Upper lobe of right lung (tissue), 1 donor: ENCODE results near the gene SECTM1. TPM values are rescaled to one million over a fixed set of nuclear protein-coding genes. Genes with fewer than 3 reads are reported as not detected.
"Not testable (repeated sequence)": the region's sequence is repeated elsewhere in the genome, so short reads cannot be mapped to it uniquely, and the experiment has no call there.

Experiments used
- ATAC-seq: fragments of 200-7000 bp; cut with Tn5 transposase; one replicate; pipeline ENCODE4 v1.9.1; 2020; ENCODE audit warnings: mild to moderate bottlenecking, moderate library complexity
- DNase-seq: peaks from one replicate; pipeline ENCODE4 v3.0.0-alpha.2; 2020
- H3K27ac ChIP-seq: fragments of 200-600 bp; one replicate; pipeline ENCODE4 v1.8.0; 2022
- H3K27me3 ChIP-seq: fragments of 200-600 bp; one replicate; pipeline ENCODE4 v1.8.0; 2022; ENCODE audit warnings: mild to moderate bottlenecking
- H3K36me3 ChIP-seq: fragments of 200-600 bp; one replicate; pipeline ENCODE4 v1.8.0; 2022
- H3K4me1 ChIP-seq: fragments of 200-600 bp; one replicate; pipeline ENCODE4 v1.8.0; 2022
- H3K4me3 ChIP-seq: fragments of 200-600 bp; one replicate; pipeline ENCODE4 v1.8.0; 2022; ENCODE audit warnings: mild to moderate bottlenecking
- H3K9me3 ChIP-seq: fragments of 200-600 bp; one replicate; pipeline ENCODE4 v1.8.0; 2022
- intact Hi-C: fragments of 100-400 bp; cut with DNase I; formaldehyde crosslinking; loops from one replicate; pipeline ENCODE4 v1.11.0; 2022
- total RNA-seq: library from RNA; stranded (reverse); fragmentation: NEBNext Ultra II Directional; extraction: Animal tissue kit (Norgen Biotek cat#: 25700); gene quantifications from one replicate; pipeline ENCODE4 v1.2.1, GENCODE V29; 2021
- TF ChIP-seq, protein P1 (sequence below): fragments of 200-600 bp; IDR thresholded peaks from one replicate; pipeline ENCODE4 v1.8.0; 2022; ENCODE audit warnings: antibody characterized with exemption
- donor health status: DM: no; HTN: yes; CAD: no; lungs with severe emphysema.

Gene SECTM1
- total RNA-seq, 1 donor from 2014 or later, result 26.4 TPM

DNA sequence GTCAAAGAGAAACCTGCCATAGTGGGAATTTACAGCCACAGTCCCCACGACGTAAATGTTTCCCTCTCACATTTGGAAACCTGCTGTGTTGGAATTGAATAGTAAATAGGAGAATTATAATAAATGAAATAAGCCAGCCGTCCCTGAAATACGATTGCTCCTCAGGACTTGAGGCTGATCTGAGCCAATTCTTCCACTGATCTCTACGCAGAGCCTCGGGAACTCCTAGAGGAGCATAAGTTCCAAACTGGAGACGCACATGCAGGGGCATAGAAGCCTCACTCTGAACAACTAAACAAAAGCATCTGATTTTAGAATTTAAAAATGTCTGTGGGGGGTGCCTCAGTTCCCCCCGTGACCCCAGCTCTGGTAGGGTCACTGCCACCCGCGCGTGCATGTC is 15.3 kb upstream of the SECTM1 start:
- TF ChIP-seq, protein P1, sequence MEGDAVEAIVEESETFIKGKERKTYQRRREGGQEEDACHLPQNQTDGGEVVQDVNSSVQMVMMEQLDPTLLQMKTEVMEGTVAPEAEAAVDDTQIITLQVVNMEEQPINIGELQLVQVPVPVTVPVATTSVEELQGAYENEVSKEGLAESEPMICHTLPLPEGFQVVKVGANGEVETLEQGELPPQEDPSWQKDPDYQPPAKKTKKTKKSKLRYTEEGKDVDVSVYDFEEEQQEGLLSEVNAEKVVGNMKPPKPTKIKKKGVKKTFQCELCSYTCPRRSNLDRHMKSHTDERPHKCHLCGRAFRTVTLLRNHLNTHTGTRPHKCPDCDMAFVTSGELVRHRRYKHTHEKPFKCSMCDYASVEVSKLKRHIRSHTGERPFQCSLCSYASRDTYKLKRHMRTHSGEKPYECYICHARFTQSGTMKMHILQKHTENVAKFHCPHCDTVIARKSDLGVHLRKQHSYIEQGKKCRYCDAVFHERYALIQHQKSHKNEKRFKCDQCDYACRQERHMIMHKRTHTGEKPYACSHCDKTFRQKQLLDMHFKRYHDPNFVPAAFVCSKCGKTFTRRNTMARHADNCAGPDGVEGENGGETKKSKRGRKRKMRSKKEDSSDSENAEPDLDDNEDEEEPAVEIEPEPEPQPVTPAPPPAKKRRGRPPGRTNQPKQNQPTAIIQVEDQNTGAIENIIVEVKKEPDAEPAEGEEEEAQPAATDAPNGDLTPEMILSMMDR, result no peak
- H3K27me3 ChIP-seq, result peaks cover 14% of the 10 kb centered on the region
- intact Hi-C loops, result no loop called here
- DNase-seq (no peak), ATAC-seq (no peak)
- no peak overlapping the region for H3K4me3 ChIP-seq
- no peaks in the 10 kb centered on the region for H3K9me3 ChIP-seq
- no peaks in the 10 kb centered on the region for H3K36me3 ChIP-seq
- H3K27ac ChIP-seq, result no peak overlapping the region
- no peaks in the 10 kb centered on the region for H3K4me1 ChIP-seq

DNA sequence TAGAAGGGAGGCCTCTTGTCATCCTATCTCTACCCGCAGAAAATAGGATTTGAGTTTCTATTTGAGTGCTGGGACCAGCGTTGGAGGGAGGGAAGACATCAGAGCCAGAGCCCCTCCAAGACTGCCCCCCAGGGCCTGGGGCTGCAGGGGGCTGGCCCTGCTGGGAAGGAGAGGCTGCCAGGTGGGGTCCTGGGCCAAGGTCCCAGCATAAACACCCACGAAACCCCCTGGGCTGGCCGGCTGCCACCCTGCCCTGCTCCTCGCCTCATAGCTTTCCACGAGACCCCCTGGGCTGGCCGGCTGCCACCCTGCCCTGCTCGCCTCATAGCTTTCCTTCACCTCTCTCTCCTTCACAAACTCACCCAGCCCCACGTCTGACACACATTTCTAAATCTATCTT is 14.9 kb upstream of the SECTM1 start:
- Histone ChIP-seq H3K36me3 (no peaks in the 10 kb centered on the region), H3K9me3 (no peaks in the 10 kb centered on the region), H3K27me3 (peaks cover 14% of the 10 kb centered on the region), H3K4me3 (no peak overlapping the region), H3K4me1 (no peaks in the 10 kb centered on the region), H3K27ac (no peak overlapping the region)
- TF ChIP-seq, protein P1, result no peak
- DNase-seq (no peak), ATAC-seq (no peak)
- intact Hi-C loops, result no loop called here

DNA sequence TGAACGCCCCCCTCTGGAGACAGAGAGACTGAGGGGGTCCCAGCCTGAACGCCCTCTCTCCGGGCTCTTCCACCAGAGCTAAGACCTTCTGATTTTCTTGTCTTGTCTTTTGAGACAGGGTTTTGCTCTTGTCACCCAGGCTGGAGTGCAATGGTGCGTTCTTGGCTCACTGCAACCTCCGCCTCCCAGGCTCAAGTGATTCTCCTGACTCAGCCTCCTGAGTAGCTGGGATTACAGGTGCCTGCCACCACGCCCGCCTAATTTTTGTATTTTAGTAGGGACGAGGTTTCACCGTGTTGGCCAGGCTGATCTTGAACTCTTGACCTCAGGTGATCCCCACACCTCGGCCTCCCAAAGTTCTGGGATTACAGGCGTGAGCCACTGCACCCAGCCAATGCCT is 14.4 kb upstream of the SECTM1 start:
- H3K9me3 ChIP-seq, H3K4me1 ChIP-seq, H3K4me3 ChIP-seq, intact Hi-C loops, ATAC-seq, H3K36me3 ChIP-seq, H3K27ac ChIP-seq, DNase-seq: not testable (repeated sequence)
- peaks cover 14% of the 10 kb centered on the region for H3K27me3 ChIP-seq

DNA sequence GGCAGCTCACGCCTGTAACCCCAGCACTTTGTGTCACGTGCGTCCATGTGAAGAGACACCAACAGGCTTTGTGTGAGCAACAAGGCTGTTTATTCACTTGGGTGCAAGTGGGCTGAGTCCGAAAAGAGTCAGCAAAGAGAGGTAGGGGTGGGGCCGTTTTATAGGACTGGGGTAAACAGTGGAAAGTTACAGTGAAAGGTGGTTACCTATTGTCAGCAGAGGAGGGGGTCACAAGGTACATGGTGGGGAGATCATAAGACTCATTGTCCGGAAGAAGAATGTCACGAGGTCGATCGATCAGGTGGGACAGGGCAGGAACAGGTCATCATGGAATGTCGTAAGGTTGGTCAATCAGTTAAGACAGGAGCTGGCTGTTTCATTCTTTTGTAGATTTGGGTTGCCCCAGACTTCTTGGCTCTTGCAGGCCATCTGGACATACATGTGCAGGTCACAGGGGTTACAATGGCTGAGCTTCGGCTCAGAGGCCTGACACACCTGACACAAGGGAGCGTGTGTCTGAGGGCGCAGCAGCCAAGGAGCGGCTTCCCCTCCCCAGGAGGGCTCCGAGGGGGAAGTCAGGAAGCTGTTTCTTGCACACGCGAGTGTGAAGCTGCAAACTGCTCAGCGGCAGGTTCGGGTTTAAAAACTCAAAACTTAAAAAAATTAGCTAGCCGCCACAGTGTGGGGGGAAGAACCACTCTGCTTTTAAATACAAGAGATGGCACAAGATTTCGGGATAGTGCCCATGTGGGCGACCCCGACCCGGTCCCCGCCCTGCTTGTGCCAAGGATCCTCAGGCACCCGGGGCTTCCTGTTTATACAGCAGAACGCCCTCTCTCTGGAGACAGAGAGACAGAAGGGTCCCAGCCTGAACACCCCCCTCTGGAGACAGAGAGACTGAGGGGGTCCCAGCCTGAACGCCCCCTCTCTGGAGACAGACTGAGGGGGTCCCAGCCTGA is 13.1 kb upstream of the SECTM1 start:
- ATAC-seq (no peak), DNase-seq (no peak)
- Histone ChIP-seq H3K9me3 (no peaks in the 10 kb centered on the region), H3K36me3 (no peaks in the 10 kb centered on the region), H3K27me3 (peaks cover 14% of the 10 kb centered on the region), H3K4me1 (no peaks in the 10 kb centered on the region), H3K4me3 (no peak overlapping the region), H3K27ac (no peak overlapping the region)
- TF ChIP-seq, protein P1, result no peak
- intact Hi-C loops, result no loop called here

DNA sequence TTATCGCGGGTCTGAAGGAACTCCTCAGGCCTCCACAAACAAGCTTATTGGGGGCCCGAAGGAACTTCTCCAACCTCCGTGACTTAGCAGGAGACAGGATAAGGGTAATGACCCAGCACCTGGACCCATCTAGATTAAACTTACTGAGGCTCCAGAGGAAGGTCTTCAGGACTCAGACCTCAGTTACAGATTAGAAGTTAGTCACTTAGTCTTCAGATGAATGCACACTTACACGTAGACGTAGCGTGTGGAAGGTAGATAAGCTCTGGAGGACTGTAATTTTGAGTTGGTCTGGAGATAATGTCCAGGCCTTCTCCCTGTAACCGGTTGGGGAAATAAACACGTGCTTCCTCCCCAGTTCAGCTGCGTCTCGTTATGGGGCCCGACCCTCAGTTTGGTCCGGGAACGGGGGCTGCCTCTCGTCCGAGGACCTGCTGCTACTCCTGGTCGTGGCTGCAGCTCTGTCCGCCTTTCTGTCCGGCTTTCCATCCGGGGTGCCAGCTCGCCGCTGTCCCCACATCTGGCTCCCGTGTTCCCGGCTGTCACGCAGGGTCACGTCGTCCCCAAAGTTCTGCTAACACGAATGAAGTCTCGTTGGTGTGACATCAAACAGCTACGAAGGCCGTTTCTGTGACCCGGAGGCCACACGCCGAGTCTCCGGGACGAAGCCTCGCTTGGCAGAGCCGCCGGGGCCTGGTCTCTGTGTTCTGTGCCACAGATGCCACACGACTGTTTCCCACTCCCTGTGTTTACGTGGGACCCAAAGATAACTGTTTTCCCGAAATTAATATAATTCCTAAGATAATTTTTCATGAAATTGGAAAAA is 11.8 kb upstream of the SECTM1 start:
- TF ChIP-seq, protein P1, result no peak
- intact Hi-C loops, result no loop called here
- Histone ChIP-seq H3K27ac (no peak overlapping the region), H3K9me3 (no peaks in the 10 kb centered on the region), H3K4me1 (no peaks in the 10 kb centered on the region), H3K36me3 (no peaks in the 10 kb centered on the region), H3K27me3 (peaks cover 8% of the 10 kb centered on the region), H3K4me3 (no peak overlapping the region)
- ATAC-seq, result no peak
- no peak for DNase-seq
